GM21825 (cell line): ENCODE data around the gene HP1BP3.

ENCODE experiments used
- ATAC-seq: cut with Tn5 transposase; IDR thresholded peaks from one replicate; pipeline ENCODE4 v1.9.1; 2021; ENCODE audit warnings: mild to moderate bottlenecking, moderate library complexity; ENCODE audit not compliant: unreplicated experiment

The HP1BP3 gene

GRCh38 chr1:20712215-20712577 is 74.9 kb downstream of the HP1BP3 start:
- no peak for ATAC-seq

GRCh38 chr1:20711285-20712214 is 75.6 kb downstream of the HP1BP3 start:
- no peak for ATAC-seq

GRCh38 chr1:20710469-20711284 is 76.4 kb downstream of the HP1BP3 start:
- ATAC-seq: no peak

- no peak for ATAC-seq
Observed at GRCh38 chr1:20709868-20710267, 77.2 kb downstream of the HP1BP3 start.

GRCh38 chr1:20708891-20709290 is 78.2 kb downstream of the HP1BP3 start:
- no peak for ATAC-seq

GRCh38 chr1:20708057-20708456 is 79.0 kb downstream of the HP1BP3 start:
- no peak for ATAC-seq

GRCh38 chr1:20706841-20707240 is 80.3 kb downstream of the HP1BP3 start:
- ATAC-seq: no peak

GRCh38 chr1:20705203-20705755 is 81.8 kb downstream of the HP1BP3 start:
- ATAC-seq: no peak

- ATAC-seq: no peak
Observed at GRCh38 chr1:20704390-20705202, 82.5 kb downstream of the HP1BP3 start.

GRCh38 chr1:20703124-20703756 is 83.9 kb downstream of the HP1BP3 start:
- no peak for ATAC-seq

- ATAC-seq: no peak
Observed at GRCh38 chr1:20702416-20702815, 84.7 kb downstream of the HP1BP3 start.

GRCh38 chr1:20701847-20702246 is 85.3 kb downstream of the HP1BP3 start:
- no peak for ATAC-seq

GRCh38 chr1:20701446-20701845 is 85.7 kb downstream of the HP1BP3 start:
- ATAC-seq: no peak

- no peak for ATAC-seq
Observed at GRCh38 chr1:20700636-20701215, 86.4 kb downstream of the HP1BP3 start.

- no peak for ATAC-seq
Observed at GRCh38 chr1:20699558-20699957, 87.5 kb downstream of the HP1BP3 start.

- no peak for ATAC-seq
Observed at GRCh38 chr1:20698195-20698910, 88.8 kb downstream of the HP1BP3 start.

- no peak for ATAC-seq
Observed at GRCh38 chr1:20697563-20697962, 89.5 kb downstream of the HP1BP3 start.

GRCh38 chr1:20696397-20697333 is 90.4 kb downstream of the HP1BP3 start:
- peak; percentile 63 for ATAC-seq
